Lower leg skin (tissue), 4 donors: ENCODE data around the gene NFYC. TPM values are rescaled to one million over a fixed set of nuclear protein-coding genes. Genes with fewer than 3 reads are reported as not detected.

Source experiments
- DNase-seq, 2 donors: peaks; one replicate each; pipeline ENCODE4 v3.0.0-alpha.2; 2019; ENCODE audit warnings: low spot score in 2 of 2
- H3K4me3 ChIP-seq: fragments of 200-600 bp; sonication (generic); 2 replicates; pipeline ENCODE4 v1.5.1; 2017; ENCODE audit warnings: mild to moderate bottlenecking, low read depth; ENCODE audit not compliant: poor library complexity, severe bottlenecking
- CTCF ChIP-seq, 3 donors: fragments of 450-650 bp; IDR thresholded peaks; one replicate each; pipeline ENCODE4 v1.5.1; 2016; ENCODE audit warnings: antibody characterized with exemption in 3 of 3, mild to moderate bottlenecking in 3 of 3, moderate library complexity in 2 of 3
- POLR2A ChIP-seq, 2 donors: fragments of 450-650 bp; IDR thresholded peaks; one replicate each; pipeline ENCODE4 v1.6.1; 2016 to 2017; ENCODE audit warnings: antibody characterized with exemption in 2 of 2, mild to moderate bottlenecking in 1 of 2, moderate library complexity in 1 of 2
- WGBS, 2 donors: methylation state at CpG; one replicate each; pipeline ENCODE4 v1.1.5; 2018; 5-methylcytosine and 5-hydroxymethylcytosine counted together
- intact Hi-C: fragments of 100-400 bp; cut with DNase I; formaldehyde crosslinking; loops from one replicate; pipeline ENCODE4 v1.15.0; 2023; ENCODE audit warnings: low total_unique reads
- total RNA-seq, 4 donors: library from RNA; depleted of rRNA; stranded (reverse); fragments of >200 nt; gene quantifications; one replicate each; pipeline ENCODE4 v1.1.0, GENCODE V29; 2016

NFYC gene
- total RNA-seq, 4 donors from 2014 or later, result 53.3 to 94.4 (median 68.0) TPM

- no peak for DNase-seq
- intact Hi-C loops, result no loop called here
- H3K4me3 ChIP-seq, result no peak overlapping the region
- 81 to 84% methylated on average over 4 of the region's 4 CpGs for WGBS, 2 donors
- TF ChIP-seq CTCF (IDR thresholded peaks at IDR 0.05) (no peak), POLR2A (IDR thresholded peaks at IDR 0.05) (no peak)
These were observed 24.1 kb downstream of the NFYC start for GRCh38 chr1:40715491-40716059.

GRCh38 chr1:40717065-40717464 lies 25.6 kb downstream of the NFYC start:
- no peak for DNase-seq
- intact Hi-C loops, result no loop called here
- 97 to 100% methylated on average over 1 of the region's 1 CpG for WGBS, 2 donors
- no peak overlapping the region for H3K4me3 ChIP-seq
- TF ChIP-seq POLR2A (IDR thresholded peaks at IDR 0.05) (no peak), CTCF (IDR thresholded peaks at IDR 0.05) (no peak)

- WGBS, 2 donors, result 74 to 75% methylated on average over 1 of the region's 1 CpG
- H3K4me3 ChIP-seq, result no peak overlapping the region
- no peak for DNase-seq
- intact Hi-C loops, result no loop called here
- TF ChIP-seq POLR2A (IDR thresholded peaks at IDR 0.05), result no peak
- no peak for TF ChIP-seq CTCF (IDR thresholded peaks at IDR 0.05)
These were observed 26.5 kb downstream of the NFYC start for GRCh38 chr1:40717955-40718354.

GRCh38 chr1:40720493-40720892 lies 29.0 kb downstream of the NFYC start:
- H3K4me3 ChIP-seq, result no peak overlapping the region
- TF ChIP-seq CTCF (IDR thresholded peaks at IDR 0.05), result no peak
- no peak for TF ChIP-seq POLR2A (IDR thresholded peaks at IDR 0.05)
- DNase-seq, result no peak
- intact Hi-C loops, result no loop called here
- WGBS, 2 donors, result 96 to 99% methylated on average over 3 of the region's 3 CpGs

- 74 to 78% methylated on average over 3 of the region's 3 CpGs for WGBS, 2 donors
- TF ChIP-seq POLR2A (IDR thresholded peaks at IDR 0.05), result no peak
- no peak for TF ChIP-seq CTCF (IDR thresholded peaks at IDR 0.05)
- intact Hi-C loops, result no loop called here
- no peak for DNase-seq
- H3K4me3 ChIP-seq, result no peak overlapping the region
These were observed 31.1 kb downstream of the NFYC start for GRCh38 chr1:40722622-40723021.
